Measurements from ENCODE around the gene UCK1. TPM values are rescaled to one million over a fixed set of nuclear protein-coding genes. Genes with fewer than 3 reads are reported as not detected.

UCK1 gene
- total and polyA plus RNA-seq, 2 of the 8 experiments (the other 6 are each of a cell fraction or from before 2014, with no cell fraction given) = 35.1 to 42.0 TPM

DNA sequence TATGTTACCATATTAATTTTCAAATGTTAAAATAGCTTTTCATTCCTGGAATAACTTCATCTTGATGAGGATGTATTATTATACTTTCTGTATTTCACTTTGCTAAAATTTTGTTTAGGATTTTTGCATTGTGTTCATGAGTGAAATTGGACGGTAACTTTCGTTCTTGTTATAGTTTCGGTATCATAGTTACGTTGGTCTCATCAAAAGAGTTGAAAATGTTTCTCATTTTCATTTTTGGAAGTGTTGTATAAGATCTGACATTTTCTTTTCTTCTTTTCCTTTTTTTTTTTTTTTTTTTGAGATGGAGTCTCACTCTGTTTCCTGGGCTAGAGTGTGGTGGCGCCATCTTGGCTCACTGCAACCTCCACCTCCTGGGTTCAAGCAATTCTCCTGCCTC, 34.3 kb upstream of the UCK1 start (continued):
- TF ChIP-seq, protein P1, sequence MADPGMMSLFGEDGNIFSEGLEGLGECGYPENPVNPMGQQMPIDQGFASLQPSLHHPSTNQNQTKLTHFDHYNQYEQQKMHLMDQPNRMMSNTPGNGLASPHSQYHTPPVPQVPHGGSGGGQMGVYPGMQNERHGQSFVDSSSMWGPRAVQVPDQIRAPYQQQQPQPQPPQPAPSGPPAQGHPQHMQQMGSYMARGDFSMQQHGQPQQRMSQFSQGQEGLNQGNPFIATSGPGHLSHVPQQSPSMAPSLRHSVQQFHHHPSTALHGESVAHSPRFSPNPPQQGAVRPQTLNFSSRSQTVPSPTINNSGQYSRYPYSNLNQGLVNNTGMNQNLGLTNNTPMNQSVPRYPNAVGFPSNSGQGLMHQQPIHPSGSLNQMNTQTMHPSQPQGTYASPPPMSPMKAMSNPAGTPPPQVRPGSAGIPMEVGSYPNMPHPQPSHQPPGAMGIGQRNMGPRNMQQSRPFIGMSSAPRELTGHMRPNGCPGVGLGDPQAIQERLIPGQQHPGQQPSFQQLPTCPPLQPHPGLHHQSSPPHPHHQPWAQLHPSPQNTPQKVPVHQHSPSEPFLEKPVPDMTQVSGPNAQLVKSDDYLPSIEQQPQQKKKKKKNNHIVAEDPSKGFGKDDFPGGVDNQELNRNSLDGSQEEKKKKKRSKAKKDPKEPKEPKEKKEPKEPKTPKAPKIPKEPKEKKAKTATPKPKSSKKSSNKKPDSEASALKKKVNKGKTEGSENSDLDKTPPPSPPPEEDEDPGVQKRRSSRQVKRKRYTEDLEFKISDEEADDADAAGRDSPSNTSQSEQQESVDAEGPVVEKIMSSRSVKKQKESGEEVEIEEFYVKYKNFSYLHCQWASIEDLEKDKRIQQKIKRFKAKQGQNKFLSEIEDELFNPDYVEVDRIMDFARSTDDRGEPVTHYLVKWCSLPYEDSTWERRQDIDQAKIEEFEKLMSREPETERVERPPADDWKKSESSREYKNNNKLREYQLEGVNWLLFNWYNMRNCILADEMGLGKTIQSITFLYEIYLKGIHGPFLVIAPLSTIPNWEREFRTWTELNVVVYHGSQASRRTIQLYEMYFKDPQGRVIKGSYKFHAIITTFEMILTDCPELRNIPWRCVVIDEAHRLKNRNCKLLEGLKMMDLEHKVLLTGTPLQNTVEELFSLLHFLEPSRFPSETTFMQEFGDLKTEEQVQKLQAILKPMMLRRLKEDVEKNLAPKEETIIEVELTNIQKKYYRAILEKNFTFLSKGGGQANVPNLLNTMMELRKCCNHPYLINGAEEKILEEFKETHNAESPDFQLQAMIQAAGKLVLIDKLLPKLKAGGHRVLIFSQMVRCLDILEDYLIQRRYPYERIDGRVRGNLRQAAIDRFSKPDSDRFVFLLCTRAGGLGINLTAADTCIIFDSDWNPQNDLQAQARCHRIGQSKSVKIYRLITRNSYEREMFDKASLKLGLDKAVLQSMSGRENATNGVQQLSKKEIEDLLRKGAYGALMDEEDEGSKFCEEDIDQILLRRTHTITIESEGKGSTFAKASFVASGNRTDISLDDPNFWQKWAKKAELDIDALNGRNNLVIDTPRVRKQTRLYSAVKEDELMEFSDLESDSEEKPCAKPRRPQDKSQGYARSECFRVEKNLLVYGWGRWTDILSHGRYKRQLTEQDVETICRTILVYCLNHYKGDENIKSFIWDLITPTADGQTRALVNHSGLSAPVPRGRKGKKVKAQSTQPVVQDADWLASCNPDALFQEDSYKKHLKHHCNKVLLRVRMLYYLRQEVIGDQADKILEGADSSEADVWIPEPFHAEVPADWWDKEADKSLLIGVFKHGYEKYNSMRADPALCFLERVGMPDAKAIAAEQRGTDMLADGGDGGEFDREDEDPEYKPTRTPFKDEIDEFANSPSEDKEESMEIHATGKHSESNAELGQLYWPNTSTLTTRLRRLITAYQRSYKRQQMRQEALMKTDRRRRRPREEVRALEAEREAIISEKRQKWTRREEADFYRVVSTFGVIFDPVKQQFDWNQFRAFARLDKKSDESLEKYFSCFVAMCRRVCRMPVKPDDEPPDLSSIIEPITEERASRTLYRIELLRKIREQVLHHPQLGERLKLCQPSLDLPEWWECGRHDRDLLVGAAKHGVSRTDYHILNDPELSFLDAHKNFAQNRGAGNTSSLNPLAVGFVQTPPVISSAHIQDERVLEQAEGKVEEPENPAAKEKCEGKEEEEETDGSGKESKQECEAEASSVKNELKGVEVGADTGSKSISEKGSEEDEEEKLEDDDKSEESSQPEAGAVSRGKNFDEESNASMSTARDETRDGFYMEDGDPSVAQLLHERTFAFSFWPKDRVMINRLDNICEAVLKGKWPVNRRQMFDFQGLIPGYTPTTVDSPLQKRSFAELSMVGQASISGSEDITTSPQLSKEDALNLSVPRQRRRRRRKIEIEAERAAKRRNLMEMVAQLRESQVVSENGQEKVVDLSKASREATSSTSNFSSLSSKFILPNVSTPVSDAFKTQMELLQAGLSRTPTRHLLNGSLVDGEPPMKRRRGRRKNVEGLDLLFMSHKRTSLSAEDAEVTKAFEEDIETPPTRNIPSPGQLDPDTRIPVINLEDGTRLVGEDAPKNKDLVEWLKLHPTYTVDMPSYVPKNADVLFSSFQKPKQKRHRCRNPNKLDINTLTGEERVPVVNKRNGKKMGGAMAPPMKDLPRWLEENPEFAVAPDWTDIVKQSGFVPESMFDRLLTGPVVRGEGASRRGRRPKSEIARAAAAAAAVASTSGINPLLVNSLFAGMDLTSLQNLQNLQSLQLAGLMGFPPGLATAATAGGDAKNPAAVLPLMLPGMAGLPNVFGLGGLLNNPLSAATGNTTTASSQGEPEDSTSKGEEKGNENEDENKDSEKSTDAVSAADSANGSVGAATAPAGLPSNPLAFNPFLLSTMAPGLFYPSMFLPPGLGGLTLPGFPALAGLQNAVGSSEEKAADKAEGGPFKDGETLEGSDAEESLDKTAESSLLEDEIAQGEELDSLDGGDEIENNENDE (IDR thresholded peaks at IDR 0.05; ENCODE audit: insufficient replicate concordance, low read length) = no peak
- TF ChIP-seq JUND (IDR thresholded peaks at IDR 0.05; ENCODE audit: low read length) (no peak), RBBP5 (IDR thresholded peaks at IDR 0.05; ENCODE audit: borderline replicate concordance, low read depth, low read length) (no peak), ASH2L (IDR thresholded peaks at IDR 0.05; ENCODE audit: low read length) (no peak), HDAC2 (IDR thresholded peaks at IDR 0.05; ENCODE audit: borderline replicate concordance in 1 of 2, low read depth in 2 of 2, low read length in 2 of 2) (no peak)

Data from H1 (cell line).